ENCODE results near the gene INTS15.

- no peak for TF ChIP-seq MAZ (CRISPR knock-in tag; conservative IDR thresholded peaks at IDR 0.05 in 1 of 2, IDR thresholded peaks at IDR 0.05 in 1 of 2)
- no peak for TF ChIP-seq NR2C2 (CRISPR knock-in tag; IDR thresholded peaks at IDR 0.05)
- no peak for TF ChIP-seq NR2C2 (tag; IDR thresholded peaks at IDR 0.05)
Measured at GRCh38 chr7:6628045-6628444, 38.2 kb downstream of the INTS15 start.

All from K562 (cell line).